IPS DF 4.7 (cell line): ENCODE results near the gene CEBPZ.
"Not testable (repeated sequence)": the region's sequence is repeated elsewhere in the genome, so short reads cannot be mapped to it uniquely, and the experiment has no call there.

Experiments used
- DNase-seq: peaks from one replicate; pipeline ENCODE4 v3.0.0-alpha.2; 2013; ENCODE audit warnings: low spot score; ENCODE audit errors: extremely low read depth

Gene CEBPZ

GRCh38 chr2:37219046-37219445 lies 12.3 kb downstream of the CEBPZ start:
- no peak for DNase-seq

GRCh38 chr2:37215250-37215649 lies 16.1 kb downstream of the CEBPZ start:
- DNase-seq: no peak

- no peak for DNase-seq
Observed at GRCh38 chr2:37211939-37212338, 19.5 kb downstream of the CEBPZ start.

- DNase-seq: no peak
Observed at GRCh38 chr2:37211212-37211611, 20.2 kb downstream of the CEBPZ start.

GRCh38 chr2:37206760-37207159 lies 24.6 kb downstream of the CEBPZ start:
- not testable (repeated sequence) for DNase-seq

- DNase-seq: peak; percentile 78
Observed at GRCh38 chr2:37205689-37206341, 25.6 kb downstream of the CEBPZ start.

- DNase-seq: not testable (repeated sequence)
Observed at GRCh38 chr2:37205071-37205661, 26.2 kb downstream of the CEBPZ start.

GRCh38 chr2:37203708-37204107 lies 27.7 kb downstream of the CEBPZ start:
- DNase-seq: no peak

- no peak for DNase-seq
Observed at GRCh38 chr2:37201766-37202165, 29.6 kb downstream of the CEBPZ start.

- DNase-seq: no peak
Observed at GRCh38 chr2:37201208-37201607, 30.2 kb downstream of the CEBPZ start.

- no peak for DNase-seq
Observed at GRCh38 chr2:37198681-37199065, 32.7 kb downstream of the CEBPZ start.

- no peak for DNase-seq
Observed at GRCh38 chr2:37196320-37197195, 34.8 kb downstream of the CEBPZ start, which contains the start of gene CEBPZOS. Gene CEBPZOS, plus strand, starts transcription at chr2:37196496. Its CDS starts 3,209 bp downstream, at chr2:37199705.

GRCh38 chr2:37195862-37196319 lies 35.5 kb downstream of the CEBPZ start:
- not testable (repeated sequence) for DNase-seq

- no peak for DNase-seq
Observed at GRCh38 chr2:37192551-37192950, 38.8 kb downstream of the CEBPZ start.

GRCh38 chr2:37191747-37192146 lies 39.6 kb downstream of the CEBPZ start:
- DNase-seq: no peak

- no peak for DNase-seq
Observed at GRCh38 chr2:37191253-37191652, 40.1 kb downstream of the CEBPZ start.

GRCh38 chr2:37190290-37190689 lies 41.1 kb downstream of the CEBPZ start:
- DNase-seq: no peak

GRCh38 chr2:37189452-37190153 lies 41.8 kb downstream of the CEBPZ start:
- DNase-seq: peak; percentile 88

GRCh38 chr2:37188570-37188969 lies 42.8 kb downstream of the CEBPZ start, which contains the start of gene SULT6B1:
Gene SULT6B1, minus strand, starts transcription at chr2:37188670. Its CDS starts 30 bp downstream, at chr2:37188640.
- no peak for DNase-seq

- DNase-seq: no peak
Observed at GRCh38 chr2:37181726-37182684, 49.4 kb downstream of the CEBPZ start.
